ENCODE data around the gene TMEM198. TPM values are rescaled to one million over a fixed set of nuclear protein-coding genes. Genes with fewer than 3 reads are reported as not detected.
A peak's percentile ranks its signal among the peaks of the same experiment; 100 is the strongest.

Gene TMEM198, protein sequence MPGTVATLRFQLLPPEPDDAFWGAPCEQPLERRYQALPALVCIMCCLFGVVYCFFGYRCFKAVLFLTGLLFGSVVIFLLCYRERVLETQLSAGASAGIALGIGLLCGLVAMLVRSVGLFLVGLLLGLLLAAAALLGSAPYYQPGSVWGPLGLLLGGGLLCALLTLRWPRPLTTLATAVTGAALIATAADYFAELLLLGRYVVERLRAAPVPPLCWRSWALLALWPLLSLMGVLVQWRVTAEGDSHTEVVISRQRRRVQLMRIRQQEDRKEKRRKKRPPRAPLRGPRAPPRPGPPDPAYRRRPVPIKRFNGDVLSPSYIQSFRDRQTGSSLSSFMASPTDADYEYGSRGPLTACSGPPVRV
- total RNA-seq, result 1 to 10 TPM in 3 of 4 donors, not detected in 1; 1.1 to 4.4 (median 1.2) TPM

- DNase-seq, result peak; percentile 98
- H3K9me3 ChIP-seq, result no peaks in the 10 kb centered on the region
- H3K4me3 ChIP-seq, result peak within 1 kb of the TSS; percentile 46 to 82 (median 74)
- H3K27me3 ChIP-seq, result no peaks in the 10 kb centered on the region
- H3K4me1 ChIP-seq, result peaks cover 11 to 30% (median 22%) of the 10 kb centered on the region in 4 donors
- TF ChIP-seq POLR2A (IDR thresholded peaks at IDR 0.05), result peak; percentile 72
- no peak for TF ChIP-seq EP300 (IDR thresholded peaks at IDR 0.05; ENCODE audit: low read depth)
- peak; percentile 53 to 79 (median 78) for TF ChIP-seq POLR2AphosphoS5 (IDR thresholded peaks at IDR 0.05)
- no peak for TF ChIP-seq CTCF (IDR thresholded peaks at IDR 0.05)
- peak within 1 kb of the TSS; percentile 92 to 97 (median 94) for H3K27ac ChIP-seq
- 3% methylated on average over 49 of the region's 75 CpGs; no CpG with 5 or more reads in 1 of the 2 donors for WGBS, 2 donors (ENCODE audit: low coverage in 1 of 2)
- in situ Hi-C loops (cut with MboI; ENCODE audit: low pct_ligation_motif_present in 1 of 4, low pct_unique_long_range_greater_than_20kb in 1 of 4, low sequenced_read_pairs in 3 of 4), result no loop called here
- intact Hi-C loops (cut with DNase I; ENCODE audit: low total_unique reads), result no loop called here
- H3K36me3 ChIP-seq, result peaks cover 0 to 4% (median 0%) of the 10 kb centered on the region in 4 donors
Measured at GRCh38 chr2:219543596-219544358, at the start of gene TMEM198, which contains the start of gene CHPF. TMEM198 (plus strand) TSS chr2:219544028; CDS start chr2:219544728, 700 bp downstream. CHPF (minus strand) TSS chr2:219543809; CDS start chr2:219543538, 271 bp downstream.

GRCh38 chr2:219494952-219495530 lies 48.8 kb upstream of the TMEM198 start:
- intact Hi-C loops (cut with DNase I; ENCODE audit: low total_unique reads), result no loop called here
- 13% methylated on average over 10 of the region's 10 CpGs; no CpG with 5 or more reads in 1 of the 2 donors for WGBS, 2 donors (ENCODE audit: low coverage in 1 of 2)
- peak overlapping the region in 3 of 4 donors; percentile 87 to 99 (median 97) for H3K27ac ChIP-seq
- DNase-seq, result no peak
- H3K9me3 ChIP-seq, result no peaks in the 10 kb centered on the region
- H3K4me3 ChIP-seq, result no peak overlapping the region
- peaks cover 46% of the 10 kb centered on the region for H3K27me3 ChIP-seq
- in situ Hi-C loops (cut with MboI; ENCODE audit: low pct_ligation_motif_present in 1 of 4, low pct_unique_long_range_greater_than_20kb in 1 of 4, low sequenced_read_pairs in 3 of 4), result no loop called here
- peaks cover 12 to 36% (median 25%) of the 10 kb centered on the region in 4 donors for H3K4me1 ChIP-seq
- TF ChIP-seq EP300 (IDR thresholded peaks at IDR 0.05; ENCODE audit: low read depth) (no peak), CTCF (IDR thresholded peaks at IDR 0.05) (peak in 1 of 5 experiments; percentile 56)
- no peaks in the 10 kb centered on the region for H3K36me3 ChIP-seq

- TF ChIP-seq EP300 (IDR thresholded peaks at IDR 0.05; ENCODE audit: low read depth) (no peak), CTCF (IDR thresholded peaks at IDR 0.05) (peak in 4 of 5 experiments; percentile 51 to 74 (median 56)), POLR2A (IDR thresholded peaks at IDR 0.05) (no peak), POLR2AphosphoS5 (IDR thresholded peaks at IDR 0.05) (no peak)
- in situ Hi-C loops (cut with MboI; ENCODE audit: low pct_ligation_motif_present in 1 of 4, low pct_unique_long_range_greater_than_20kb in 1 of 4, low sequenced_read_pairs in 3 of 4), result no loop called here
Measured at GRCh38 chr2:219495531-219496122, 48.2 kb upstream of the TMEM198 start.

More at GRCh38 chr2:219495531-219496122, 48.2 kb upstream of the TMEM198 start:
- H3K4me3 ChIP-seq, result no peak overlapping the region
- no peaks in the 10 kb centered on the region for H3K9me3 ChIP-seq
- no peaks in the 10 kb centered on the region for H3K36me3 ChIP-seq
- WGBS, 2 donors (ENCODE audit: low coverage in 1 of 2), result 30% methylated on average over 13 of the region's 14 CpGs; no CpG with 5 or more reads in 1 of the 2 donors
- peak overlapping the region; percentile 87 to 99 (median 95) for H3K27ac ChIP-seq
- intact Hi-C loops (cut with DNase I; ENCODE audit: low total_unique reads), result no loop called here
- H3K4me1 ChIP-seq, result peaks cover 12 to 36% (median 26%) of the 10 kb centered on the region in 4 donors
- DNase-seq, result peak; percentile 62
- H3K27me3 ChIP-seq, result peaks cover 46% of the 10 kb centered on the region
